AML-193 (cell line): ENCODE measurements around the gene OGDH.
"Not testable (repeated sequence)": the region's sequence is repeated elsewhere in the genome, so short reads cannot be mapped to it uniquely, and the experiment has no call there.

Experiments used
- DNase-seq, 2 experiments: peaks; one replicate each; lab custom pipeline; 2025; lab: John Stamatoyannopoulos, UW

Gene OGDH

GRCh38 chr7:44580945-44581878 lies 25.2 kb upstream of the OGDH start:
- DNase-seq = no peak

- DNase-seq = peak; percentile 99
Measured at GRCh38 chr7:44581879-44582603, 24.4 kb upstream of the OGDH start, which contains the start of gene TMED4. TMED4 (minus strand) TSS chr7:44582231; CDS start chr7:44582206, 25 bp downstream.

- DNase-seq = no peak
Measured at GRCh38 chr7:44583146-44583865, 23.1 kb upstream of the OGDH start.

- DNase-seq = peak; percentile 77 to 79
Measured at GRCh38 chr7:44587843-44588711, 18.4 kb upstream of the OGDH start.

- no peak for DNase-seq
Measured at GRCh38 chr7:44590910-44591309, 15.5 kb upstream of the OGDH start.

- no peak for DNase-seq
Measured at GRCh38 chr7:44595934-44596635, 10.3 kb upstream of the OGDH start.

- DNase-seq = not testable (repeated sequence)
Measured at GRCh38 chr7:44597181-44597580, 9.2 kb upstream of the OGDH start.

GRCh38 chr7:44599222-44599621 lies 7.2 kb upstream of the OGDH start:
- no peak for DNase-seq

- DNase-seq = no peak
Measured at GRCh38 chr7:44602576-44602910, 3.9 kb upstream of the OGDH start.

GRCh38 chr7:44603193-44603592 lies 3.2 kb upstream of the OGDH start:
- no peak for DNase-seq

- DNase-seq = peak; percentile 18 to 19
Measured at GRCh38 chr7:44604941-44605340, 1.5 kb upstream of the OGDH start.

GRCh38 chr7:44607141-44608068 lies 978 bp downstream of the OGDH start:
- DNase-seq = no peak

GRCh38 chr7:44608916-44609648 lies 2.7 kb downstream of the OGDH start:
- DNase-seq = no peak

GRCh38 chr7:44609829-44610228 lies 3.4 kb downstream of the OGDH start:
- no peak for DNase-seq

- DNase-seq = no peak
Measured at GRCh38 chr7:44615149-44615611, 8.8 kb downstream of the OGDH start.

- DNase-seq = no peak
Measured at GRCh38 chr7:44615793-44616192, 9.4 kb downstream of the OGDH start.

GRCh38 chr7:44616545-44616944 lies 10.1 kb downstream of the OGDH start:
- DNase-seq = no peak

- no peak for DNase-seq
Measured at GRCh38 chr7:44617225-44617890, 10.9 kb downstream of the OGDH start.
